ENCODE results near the gene FRMD4A.

GRCh38 chr10:13674645-13675588 is 655.8 kb downstream of the FRMD4A start:
- TF ChIP-seq CTCF (conservative IDR thresholded peaks at IDR 0.05 in 1 of 2, IDR thresholded peaks at IDR 0.05 in 1 of 2; ENCODE audit: extremely low read depth in 1 of 2, insufficient read depth in 1 of 2, low read depth in 1 of 2, low read length in 2 of 2), result no peak
- TF ChIP-seq EZH2 (IDR thresholded peaks at IDR 0.05; ENCODE audit: borderline replicate concordance, low read length), result no peak
